Right lobe of liver (tissue), 4 donors: ENCODE results near the gene DRD4.

Experiments used
- CTCF ChIP-seq, 4 donors: fragments of 200-600 bp in 3 of 4; fragments of 450-650 bp in 1 of 4; IDR thresholded peaks; one replicate each; pipeline versions ENCODE4 v1.5.1 to v1.8.0; 2016 to 2022; ENCODE audit warnings: antibody characterized with exemption in 4 of 4, mild to moderate bottlenecking in 2 of 4
- POLR2A ChIP-seq: fragments of 450-650 bp; IDR thresholded peaks from one replicate; pipeline ENCODE4 v1.6.1; 2017; ENCODE audit warnings: antibody characterized with exemption, mild to moderate bottlenecking
- donor health status: DM: no; HTN: no; CAD: no.
- donor health status: DM: no; HTN: no; CAD: no.
- donor health status: DM: no; HTN: yes; CAD: no.

GRCh38 chr11:617199-617911 is 19.7 kb upstream of the DRD4 start:
- TF ChIP-seq CTCF (IDR thresholded peaks at IDR 0.05) (no peak), POLR2A (no peak)
